ENCODE measurements around the gene ST3GAL3.

DNA sequence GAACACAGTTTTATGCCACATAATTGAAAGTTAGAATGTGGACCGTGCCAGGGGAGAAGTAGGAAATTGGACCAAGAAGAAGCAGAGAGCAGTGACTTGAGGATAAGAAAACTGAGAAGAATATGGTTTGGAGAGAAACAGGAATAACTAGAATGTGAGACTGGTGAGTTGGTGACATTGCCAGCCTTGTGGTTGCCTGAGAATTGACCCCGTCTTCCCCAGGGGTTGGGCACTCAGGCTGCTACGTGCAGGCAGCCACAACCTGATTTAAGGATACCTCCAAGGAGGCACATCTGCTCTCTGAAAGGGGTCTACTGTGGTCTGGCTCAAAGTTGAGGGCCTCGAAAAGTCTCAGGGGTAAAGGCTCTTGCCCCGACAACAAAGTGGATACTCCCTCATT, 114.1 kb downstream of the ST3GAL3 start:
- TF ChIP-seq, protein P1, sequence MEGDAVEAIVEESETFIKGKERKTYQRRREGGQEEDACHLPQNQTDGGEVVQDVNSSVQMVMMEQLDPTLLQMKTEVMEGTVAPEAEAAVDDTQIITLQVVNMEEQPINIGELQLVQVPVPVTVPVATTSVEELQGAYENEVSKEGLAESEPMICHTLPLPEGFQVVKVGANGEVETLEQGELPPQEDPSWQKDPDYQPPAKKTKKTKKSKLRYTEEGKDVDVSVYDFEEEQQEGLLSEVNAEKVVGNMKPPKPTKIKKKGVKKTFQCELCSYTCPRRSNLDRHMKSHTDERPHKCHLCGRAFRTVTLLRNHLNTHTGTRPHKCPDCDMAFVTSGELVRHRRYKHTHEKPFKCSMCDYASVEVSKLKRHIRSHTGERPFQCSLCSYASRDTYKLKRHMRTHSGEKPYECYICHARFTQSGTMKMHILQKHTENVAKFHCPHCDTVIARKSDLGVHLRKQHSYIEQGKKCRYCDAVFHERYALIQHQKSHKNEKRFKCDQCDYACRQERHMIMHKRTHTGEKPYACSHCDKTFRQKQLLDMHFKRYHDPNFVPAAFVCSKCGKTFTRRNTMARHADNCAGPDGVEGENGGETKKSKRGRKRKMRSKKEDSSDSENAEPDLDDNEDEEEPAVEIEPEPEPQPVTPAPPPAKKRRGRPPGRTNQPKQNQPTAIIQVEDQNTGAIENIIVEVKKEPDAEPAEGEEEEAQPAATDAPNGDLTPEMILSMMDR (conservative IDR thresholded peaks at IDR 0.05), result no peak
- no peak for TF ChIP-seq EZH2 (IDR thresholded peaks at IDR 0.05; ENCODE audit: low read depth)

All from PC-9 (cell line).